Stimulated activated naive CD8-positive, alpha-beta T cell treated with anti-CD3 and anti-CD28 coated beads, Interleukin-15, Interleukin-2, amounts not matched to agents 100 ng/mL and 50 ng/mL, for 24 hours (primary cell): ENCODE results near the gene UGT2A1.

ENCODE experiments used
- H3K27ac Mint-ChIP-seq: one replicate; pipeline ENCODE4 v1.8.0; 2021; ENCODE audit warnings: mild to moderate bottlenecking, mixed read lengths
- H3K27me3 Mint-ChIP-seq: one replicate; pipeline ENCODE4 v1.8.0; 2021; ENCODE audit warnings: mixed read lengths
- H3K36me3 Mint-ChIP-seq: one replicate; pipeline ENCODE4 v1.8.0; 2021; ENCODE audit warnings: low read depth, mixed read lengths
- H3K4me1 Mint-ChIP-seq: one replicate; pipeline ENCODE4 v1.8.0; 2021; ENCODE audit warnings: low read depth, mixed read lengths
- H3K4me3 Mint-ChIP-seq: one replicate; pipeline ENCODE4 v1.8.0; 2021; ENCODE audit warnings: mild to moderate bottlenecking, mixed read lengths
- H3K9me3 Mint-ChIP-seq: one replicate; pipeline ENCODE4 v1.8.0; 2021; ENCODE audit warnings: mixed read lengths

UGT2A1 gene

DNA sequence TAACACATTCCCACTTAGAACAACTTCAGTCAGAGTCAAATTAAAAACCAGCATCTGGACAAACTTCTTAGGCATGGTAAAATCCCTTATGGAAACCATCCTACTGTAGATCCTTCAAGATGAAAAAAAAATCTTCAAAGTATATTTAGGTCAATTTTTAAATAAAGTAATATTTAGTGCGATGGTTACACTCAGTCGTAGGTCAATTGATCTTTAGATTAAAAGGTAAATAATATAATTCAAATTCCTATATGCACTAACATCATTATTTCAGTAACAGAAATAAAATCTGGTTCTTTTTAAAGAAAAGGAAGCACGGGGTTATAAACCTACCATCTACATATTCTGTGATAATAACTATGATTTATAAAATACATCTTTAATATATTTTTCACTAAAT, 13.5 kb downstream of the UGT2A1 start, which contains the start of gene UGT2A2:
UGT2A2 (minus strand) TSS at position 101 of the 400 bp plus-strand sequence; CDS start at position 99, 2 bp downstream.
- H3K27me3 Mint-ChIP-seq = peaks cover 4% of the 10 kb centered on the region
- H3K9me3 Mint-ChIP-seq = no peaks in the 10 kb centered on the region
- H3K27ac Mint-ChIP-seq = no peak within 1 kb of the TSS
- H3K4me1 Mint-ChIP-seq = no peaks in the 10 kb centered on the region
- no peaks in the 10 kb centered on the region for H3K36me3 Mint-ChIP-seq
- H3K4me3 Mint-ChIP-seq = no peak within 1 kb of the TSS

- H3K36me3 Mint-ChIP-seq = no peaks in the 10 kb centered on the region
- no peak overlapping the region for H3K4me3 Mint-ChIP-seq
- no peak overlapping the region for H3K27ac Mint-ChIP-seq
- peaks cover 4% of the 10 kb centered on the region for H3K27me3 Mint-ChIP-seq
- H3K4me1 Mint-ChIP-seq = no peaks in the 10 kb centered on the region
- H3K9me3 Mint-ChIP-seq = peaks cover 3% of the 10 kb centered on the region
Observed at GRCh38 chr4:69617083-69617694, 35.9 kb downstream of the UGT2A1 start.

GRCh38 chr4:69610484-69610883, 42.6 kb downstream of the UGT2A1 start:
- no peak overlapping the region for H3K4me3 Mint-ChIP-seq
- H3K4me1 Mint-ChIP-seq = no peaks in the 10 kb centered on the region
- H3K27me3 Mint-ChIP-seq = no peaks in the 10 kb centered on the region
- no peaks in the 10 kb centered on the region for H3K36me3 Mint-ChIP-seq
- no peak overlapping the region for H3K27ac Mint-ChIP-seq
- H3K9me3 Mint-ChIP-seq = no peaks in the 10 kb centered on the region

DNA sequence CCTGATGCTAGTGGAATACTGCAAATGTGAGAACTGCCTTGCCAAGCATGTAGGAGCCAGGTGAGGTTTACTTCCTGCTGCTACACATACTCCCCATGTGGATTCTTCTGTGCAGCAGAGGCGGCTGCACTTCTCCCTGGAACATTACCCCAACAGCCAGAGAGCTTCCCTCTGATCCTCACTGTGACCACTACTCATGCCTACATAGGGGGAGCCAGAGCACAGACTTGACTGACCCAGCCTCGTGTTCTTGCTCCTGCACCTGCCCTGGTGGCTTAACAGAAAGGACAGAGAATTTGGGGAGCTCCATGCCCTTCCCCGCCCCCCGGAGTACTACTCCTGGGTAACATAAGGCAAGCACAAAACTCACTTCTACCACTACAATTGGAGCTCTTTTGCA, 52.0 kb downstream of the UGT2A1 start:
- H3K4me1 Mint-ChIP-seq = no peaks in the 10 kb centered on the region
- H3K36me3 Mint-ChIP-seq = no peaks in the 10 kb centered on the region
- H3K27me3 Mint-ChIP-seq = no peaks in the 10 kb centered on the region
- H3K27ac Mint-ChIP-seq = no peak overlapping the region
- H3K4me3 Mint-ChIP-seq = no peak overlapping the region
- no peaks in the 10 kb centered on the region for H3K9me3 Mint-ChIP-seq

- no peak overlapping the region for H3K4me3 Mint-ChIP-seq
- no peak overlapping the region for H3K27ac Mint-ChIP-seq
- no peaks in the 10 kb centered on the region for H3K9me3 Mint-ChIP-seq
- H3K4me1 Mint-ChIP-seq = no peaks in the 10 kb centered on the region
- no peaks in the 10 kb centered on the region for H3K36me3 Mint-ChIP-seq
- no peaks in the 10 kb centered on the region for H3K27me3 Mint-ChIP-seq
Observed at GRCh38 chr4:69600013-69600412, 53.0 kb downstream of the UGT2A1 start.

DNA sequence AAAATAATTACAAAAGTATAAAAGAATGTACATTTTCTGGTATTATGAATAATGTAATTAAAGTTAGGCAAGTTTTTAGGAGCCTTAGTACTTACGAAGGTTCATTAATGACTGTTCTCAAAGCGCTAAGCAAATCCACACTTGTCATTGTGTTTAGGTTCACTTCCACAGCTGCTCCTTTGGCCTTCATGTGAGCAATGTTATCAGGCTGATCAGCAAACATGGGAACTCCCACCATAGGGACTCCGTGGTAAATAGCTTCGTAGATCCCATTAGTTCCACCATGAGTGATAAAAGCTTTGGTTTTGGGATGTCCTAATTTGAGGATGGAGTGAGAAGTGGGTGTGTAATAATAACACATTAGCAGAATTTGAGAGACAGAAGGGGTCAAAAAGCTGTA, 58.7 kb downstream of the UGT2A1 start:
- Mint-ChIP-seq H3K36me3 (no peaks in the 10 kb centered on the region), H3K4me3 (no peak overlapping the region), H3K27ac (no peak overlapping the region), H3K27me3 (no peaks in the 10 kb centered on the region), H3K4me1 (no peaks in the 10 kb centered on the region), H3K9me3 (no peaks in the 10 kb centered on the region)

GRCh38 chr4:69591364-69591763, 61.7 kb downstream of the UGT2A1 start:
- Mint-ChIP-seq H3K4me1 (no peaks in the 10 kb centered on the region), H3K36me3 (no peaks in the 10 kb centered on the region), H3K27ac (no peak overlapping the region), H3K4me3 (no peak overlapping the region), H3K9me3 (no peaks in the 10 kb centered on the region), H3K27me3 (no peaks in the 10 kb centered on the region)

DNA sequence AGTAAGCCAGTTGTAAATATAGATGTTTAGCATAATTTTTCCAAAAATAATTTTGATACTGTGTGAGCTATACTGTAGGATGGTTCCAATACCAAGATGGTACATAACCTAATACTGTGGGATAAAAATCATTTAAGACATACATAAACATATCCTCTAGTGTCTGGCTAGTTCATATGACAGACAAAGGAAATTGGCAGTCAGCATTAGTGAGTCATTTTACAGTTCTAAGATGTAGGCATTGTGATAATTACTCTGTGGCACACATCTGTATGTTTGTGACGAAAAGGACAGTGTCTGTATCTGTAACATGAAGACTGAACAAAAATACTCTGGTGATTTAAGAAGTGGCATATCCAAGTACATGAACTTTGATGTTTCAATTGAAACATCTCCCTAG, 63.2 kb downstream of the UGT2A1 start:
- no peaks in the 10 kb centered on the region for H3K36me3 Mint-ChIP-seq
- no peak overlapping the region for H3K27ac Mint-ChIP-seq
- H3K4me3 Mint-ChIP-seq = no peak overlapping the region
- H3K27me3 Mint-ChIP-seq = no peaks in the 10 kb centered on the region
- no peaks in the 10 kb centered on the region for H3K9me3 Mint-ChIP-seq
- no peaks in the 10 kb centered on the region for H3K4me1 Mint-ChIP-seq

GRCh38 chr4:69584135-69584534, 68.9 kb downstream of the UGT2A1 start:
- Mint-ChIP-seq H3K4me3 (no peak overlapping the region), H3K4me1 (no peaks in the 10 kb centered on the region), H3K9me3 (no peaks in the 10 kb centered on the region), H3K27me3 (no peaks in the 10 kb centered on the region), H3K27ac (no peak overlapping the region), H3K36me3 (no peaks in the 10 kb centered on the region)

GRCh38 chr4:69583543-69583942, 69.5 kb downstream of the UGT2A1 start:
- Mint-ChIP-seq H3K9me3 (no peaks in the 10 kb centered on the region), H3K4me1 (no peaks in the 10 kb centered on the region), H3K4me3 (no peak overlapping the region), H3K36me3 (no peaks in the 10 kb centered on the region), H3K27me3 (no peaks in the 10 kb centered on the region), H3K27ac (no peak overlapping the region)

DNA sequence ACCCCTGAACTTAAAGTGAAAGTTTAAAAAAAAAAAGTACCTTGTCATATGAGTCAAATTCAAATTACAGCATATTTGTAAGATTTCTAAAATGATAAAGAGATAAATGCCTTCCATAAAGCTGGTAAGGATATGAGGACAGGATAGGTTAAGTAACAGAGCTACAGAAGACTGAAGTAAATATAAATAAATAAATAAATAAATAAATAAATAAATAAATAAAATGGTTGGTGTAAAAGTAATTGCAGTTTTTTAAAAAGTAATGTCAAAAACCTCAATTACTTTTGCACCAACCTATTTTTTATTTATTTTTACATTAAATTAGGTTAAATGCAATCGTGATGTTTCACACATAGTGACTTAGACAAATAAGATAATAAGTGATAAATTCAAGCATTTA, 75.8 kb downstream of the UGT2A1 start:
- no peaks in the 10 kb centered on the region for H3K36me3 Mint-ChIP-seq
- H3K4me3 Mint-ChIP-seq = no peak overlapping the region
- no peak overlapping the region for H3K27ac Mint-ChIP-seq
- no peaks in the 10 kb centered on the region for H3K27me3 Mint-ChIP-seq
- H3K9me3 Mint-ChIP-seq = no peaks in the 10 kb centered on the region
- H3K4me1 Mint-ChIP-seq = no peaks in the 10 kb centered on the region

DNA sequence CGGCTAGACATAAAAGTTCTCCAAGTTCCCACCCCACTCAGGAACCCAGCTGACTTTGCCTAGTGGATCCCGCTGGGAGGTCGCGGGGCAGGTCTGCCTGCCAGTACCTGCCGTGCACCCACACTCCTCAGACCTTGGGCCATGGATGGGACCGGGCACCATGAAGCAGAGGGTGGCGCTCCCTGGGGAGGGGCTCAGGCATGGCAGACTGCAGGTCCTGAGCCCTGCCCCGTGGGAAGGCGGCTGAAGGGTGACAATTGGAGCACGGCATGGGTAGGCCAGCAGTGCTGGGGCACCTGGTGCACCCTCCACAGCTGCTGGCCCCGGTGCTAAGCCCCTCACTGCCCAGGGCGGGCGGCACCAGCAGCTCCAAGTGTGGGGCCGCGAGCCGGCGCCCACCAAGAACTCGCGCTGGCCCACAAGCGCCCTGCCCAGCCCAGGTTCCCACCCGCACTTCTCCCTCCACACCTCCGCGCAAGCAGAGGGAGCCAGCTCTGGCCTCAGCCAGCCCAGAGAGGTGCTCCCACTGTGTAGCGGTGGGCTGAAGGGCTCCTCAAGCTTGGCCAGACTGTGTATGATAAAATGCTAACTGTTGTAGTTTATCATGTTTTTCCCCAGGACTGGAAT, 76.7 kb downstream of the UGT2A1 start:
- Mint-ChIP-seq H3K4me3 (no peak overlapping the region), H3K27me3 (no peaks in the 10 kb centered on the region), H3K4me1 (no peaks in the 10 kb centered on the region), H3K9me3 (no peaks in the 10 kb centered on the region), H3K27ac (no peak overlapping the region), H3K36me3 (no peaks in the 10 kb centered on the region)

GRCh38 chr4:69568787-69569186, 84.3 kb downstream of the UGT2A1 start:
- Mint-ChIP-seq H3K9me3 (peaks cover 3% of the 10 kb centered on the region), H3K27me3 (no peaks in the 10 kb centered on the region), H3K4me1 (no peaks in the 10 kb centered on the region), H3K36me3 (no peaks in the 10 kb centered on the region), H3K27ac (no peak overlapping the region), H3K4me3 (no peak overlapping the region)

GRCh38 chr4:69563424-69563823, 89.6 kb downstream of the UGT2A1 start:
- H3K4me3 Mint-ChIP-seq = no peak overlapping the region
- no peaks in the 10 kb centered on the region for H3K36me3 Mint-ChIP-seq
- H3K9me3 Mint-ChIP-seq = peaks cover 3% of the 10 kb centered on the region
- H3K27me3 Mint-ChIP-seq = no peaks in the 10 kb centered on the region
- no peak overlapping the region for H3K27ac Mint-ChIP-seq
- H3K4me1 Mint-ChIP-seq = no peaks in the 10 kb centered on the region

DNA sequence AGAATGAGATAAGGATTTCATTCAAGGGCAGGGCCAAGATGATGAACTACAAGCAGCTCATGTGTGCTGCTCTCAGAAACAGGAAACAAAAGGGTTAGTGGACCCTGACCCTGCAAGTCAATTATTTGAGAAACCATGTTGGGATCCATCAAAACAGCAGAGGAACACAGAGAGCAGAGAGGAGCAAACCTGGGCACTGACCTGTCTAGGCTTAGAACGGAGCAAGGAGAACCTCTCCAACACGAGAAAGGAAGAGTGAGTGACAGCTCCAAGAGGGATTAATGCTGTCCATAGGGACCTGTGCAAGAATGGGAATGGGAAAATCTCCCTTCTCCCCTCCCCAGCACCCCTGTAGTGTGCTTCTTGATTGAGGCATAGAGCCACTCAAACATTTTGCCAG, 103.4 kb downstream of the UGT2A1 start:
- Mint-ChIP-seq H3K36me3 (no peaks in the 10 kb centered on the region), H3K4me3 (no peak overlapping the region), H3K9me3 (no peaks in the 10 kb centered on the region), H3K4me1 (no peaks in the 10 kb centered on the region), H3K27me3 (no peaks in the 10 kb centered on the region), H3K27ac (no peak overlapping the region)

- no peaks in the 10 kb centered on the region for H3K36me3 Mint-ChIP-seq
- H3K4me3 Mint-ChIP-seq = no peak overlapping the region
- no peak overlapping the region for H3K27ac Mint-ChIP-seq
- no peaks in the 10 kb centered on the region for H3K4me1 Mint-ChIP-seq
- H3K9me3 Mint-ChIP-seq = no peaks in the 10 kb centered on the region
- no peaks in the 10 kb centered on the region for H3K27me3 Mint-ChIP-seq
Observed at GRCh38 chr4:69546134-69546765, 106.8 kb downstream of the UGT2A1 start.
